Measurements from ENCODE around the gene ACOT13.
"Not testable (repeated sequence)": the region's sequence is repeated elsewhere in the genome, so short reads cannot be mapped to it uniquely, and the experiment has no call there.

Gene ACOT13

DNA sequence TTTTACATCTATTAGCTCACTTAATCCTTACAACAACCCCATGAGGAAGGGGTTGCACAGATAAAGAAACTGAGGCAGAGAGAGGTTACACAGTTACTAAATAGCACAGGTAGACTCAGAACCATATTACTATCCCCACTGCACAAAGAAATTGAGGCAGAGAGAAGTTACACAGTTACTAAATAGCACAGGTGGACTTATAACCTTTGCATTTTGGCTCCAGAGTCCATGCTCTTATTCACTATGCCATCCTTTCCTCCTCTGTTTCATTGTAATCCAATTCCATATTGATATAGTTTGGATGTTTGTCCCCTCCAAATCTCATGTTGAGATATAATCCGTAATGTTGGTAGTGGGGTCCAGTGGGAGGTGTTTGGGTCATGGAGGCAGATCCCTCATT lies 3.7 kb upstream of the ACOT13 start:
- DNase-seq: no peak

DNA sequence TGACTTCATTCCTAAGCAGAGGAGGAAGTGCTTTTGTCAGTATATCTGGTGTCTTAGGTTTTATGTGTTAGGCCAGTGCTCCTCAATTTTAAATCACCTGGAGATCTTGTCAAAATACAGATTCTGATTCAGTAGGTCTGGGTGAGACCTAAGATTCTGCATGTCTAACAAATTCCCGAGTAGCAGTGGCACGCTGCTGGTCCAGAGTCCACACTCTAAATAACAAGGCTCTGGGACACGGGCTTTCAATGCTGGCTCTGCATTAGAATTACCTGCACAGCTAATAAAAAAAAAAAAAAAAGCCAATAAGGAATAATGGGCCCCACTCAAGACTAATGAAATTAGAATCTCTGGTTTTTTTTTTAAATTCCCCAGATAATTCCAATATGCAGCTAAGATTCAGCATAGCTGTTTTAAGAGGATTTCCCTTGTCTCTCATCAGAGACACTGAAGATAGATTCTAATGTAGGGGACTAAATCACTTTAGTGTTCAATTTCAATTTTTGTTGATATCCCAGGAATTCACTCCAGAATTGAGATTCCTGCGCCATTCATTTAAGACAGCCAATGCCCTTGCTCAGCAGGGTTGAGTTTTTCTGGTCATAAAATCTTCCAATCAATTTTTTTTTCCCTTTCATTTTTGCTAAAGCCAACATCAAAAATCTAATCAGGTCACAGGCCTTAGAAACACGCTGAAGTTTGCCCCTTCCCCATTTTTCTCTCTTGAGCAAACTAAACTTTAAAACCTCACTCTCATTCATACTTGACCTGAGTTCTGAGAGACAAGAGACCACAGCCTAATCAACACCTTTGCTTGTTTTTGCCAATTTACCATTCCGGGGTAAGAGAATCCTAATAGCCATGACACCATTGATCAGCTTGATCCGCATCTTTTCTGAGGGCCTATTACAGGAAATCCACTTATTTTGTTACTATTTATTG lies 2.6 kb upstream of the ACOT13 start:
- no peak for DNase-seq

DNA sequence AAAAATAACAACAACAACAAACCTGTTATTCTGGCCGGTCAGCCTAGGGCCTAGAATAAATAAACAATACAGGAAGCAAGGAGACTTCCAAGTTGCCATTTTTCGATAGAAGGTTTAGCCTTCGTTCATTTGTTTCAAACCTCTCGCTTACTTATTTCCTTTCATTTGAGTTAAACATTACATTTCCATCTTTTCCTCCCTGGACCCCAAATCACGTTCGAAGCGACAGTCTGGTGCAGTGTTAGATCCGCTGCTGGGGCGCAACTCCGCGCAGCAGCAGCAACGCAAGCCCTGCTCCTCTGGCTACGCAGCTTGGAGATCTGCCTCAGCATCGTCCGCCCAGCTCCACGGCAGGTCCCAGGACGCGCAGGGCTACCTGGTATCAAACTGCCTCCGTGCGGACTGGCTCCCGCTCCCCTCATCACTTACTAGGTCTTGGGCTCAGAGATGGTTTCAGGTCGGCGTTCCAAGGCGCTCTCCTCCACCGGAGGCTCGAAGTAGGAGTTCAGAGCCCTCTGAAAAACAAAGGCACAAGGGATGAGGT lies 708 bp upstream of the ACOT13 start:
- DNase-seq: peak; percentile 36 to 41

DNA sequence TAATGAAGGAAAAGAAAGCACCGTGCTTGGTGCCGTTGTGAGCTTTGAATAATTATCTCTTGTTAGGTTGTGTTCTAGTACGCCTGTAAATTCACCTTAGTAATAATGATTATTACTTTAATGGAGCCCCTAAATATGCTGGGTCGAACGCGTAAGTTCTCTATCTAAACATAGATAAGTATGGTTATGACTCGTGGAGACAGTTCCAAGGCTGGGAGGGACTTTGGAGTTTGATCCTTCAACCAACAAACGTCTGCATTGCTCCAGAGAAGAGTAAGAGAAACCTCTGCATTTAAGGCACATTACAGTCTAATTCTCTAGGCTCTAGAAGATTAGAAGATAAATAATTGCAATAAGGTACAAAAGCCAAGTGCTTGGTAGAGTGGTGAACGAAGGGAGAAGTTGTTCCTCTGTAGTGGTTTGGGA lies 514 bp downstream of the ACOT13 start:
- DNase-seq: no peak

DNA sequence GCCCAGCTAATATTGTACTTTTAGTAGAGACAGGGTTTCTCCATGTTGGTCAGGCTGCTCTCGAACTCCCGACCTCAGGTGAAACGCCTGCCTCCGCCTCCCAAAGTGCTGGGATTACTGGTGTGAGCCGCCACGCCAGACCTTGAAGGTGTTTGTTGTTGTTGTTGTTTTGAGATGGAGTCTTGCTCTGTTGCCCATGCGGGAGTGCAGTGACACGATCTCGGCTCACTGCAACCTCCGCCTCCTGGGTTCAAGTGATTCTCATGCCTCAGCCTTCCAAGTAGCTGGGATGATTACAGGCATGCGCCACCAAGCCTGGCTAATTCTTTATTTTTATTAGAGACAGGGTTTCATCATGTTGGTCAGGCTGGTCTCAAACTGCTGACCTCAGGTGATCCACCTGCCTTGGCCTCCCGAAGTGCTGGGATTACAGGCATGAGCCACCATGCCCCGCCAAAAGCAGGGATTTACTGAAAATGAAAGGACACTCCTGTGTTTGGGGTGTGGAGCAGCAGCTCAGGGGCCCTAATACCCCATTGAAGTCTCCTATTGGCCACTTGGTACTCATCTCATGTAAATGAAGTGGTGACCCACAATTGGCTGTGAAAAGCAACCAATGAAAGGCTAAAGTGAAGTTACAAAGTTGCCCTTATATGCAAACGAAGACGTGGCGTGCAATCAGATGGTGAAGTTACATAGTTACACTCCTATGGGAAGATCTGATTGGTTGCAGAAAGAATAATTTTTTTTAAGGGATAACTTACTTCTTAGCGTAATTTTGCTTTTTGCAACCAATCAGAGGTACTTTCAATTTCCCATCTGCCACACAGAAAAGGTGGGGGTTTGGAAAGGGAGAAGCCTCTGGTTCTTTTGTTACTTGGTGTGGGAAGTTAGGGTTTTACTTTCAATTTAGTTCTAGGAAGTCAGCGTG lies 1.5 kb downstream of the ACOT13 start:
- not testable (repeated sequence) for DNase-seq

DNA sequence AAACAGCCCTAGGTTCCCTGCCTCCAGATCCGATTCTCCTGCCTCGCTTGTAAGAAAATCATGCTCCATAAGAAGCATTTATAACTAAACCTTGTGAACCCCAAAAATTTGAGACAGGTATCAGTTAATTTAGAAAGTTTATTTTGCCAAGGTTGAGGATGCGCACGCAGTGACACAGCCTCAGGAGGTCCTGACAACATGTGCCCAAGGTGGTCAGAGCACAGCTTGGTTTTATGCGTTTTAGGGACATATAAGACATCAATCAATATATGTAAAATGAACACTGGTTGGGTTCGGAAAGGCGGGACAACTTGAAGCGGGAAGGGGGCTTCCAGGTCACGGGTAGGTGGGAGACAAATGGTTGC lies 2.1 kb downstream of the ACOT13 start:
- no peak for DNase-seq

DNA sequence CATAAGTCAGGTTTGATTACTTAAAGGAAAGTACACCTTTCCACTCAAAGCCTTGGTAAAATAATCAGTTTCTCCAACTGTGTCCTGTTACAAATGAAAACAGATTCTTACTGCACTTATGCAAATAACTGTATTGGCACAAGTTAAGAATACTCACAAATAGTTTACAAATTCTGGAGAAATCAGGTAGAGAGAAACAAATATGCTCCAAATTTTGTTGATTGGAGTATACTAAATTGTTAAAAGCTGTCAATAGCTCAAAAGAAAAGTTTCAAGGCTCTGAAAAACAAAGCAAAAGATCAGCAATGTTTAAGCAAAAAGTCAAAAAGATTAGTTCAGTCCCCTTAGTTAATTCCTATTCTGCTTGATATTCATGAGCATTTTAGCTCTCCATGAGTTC lies 3.6 kb downstream of the ACOT13 start:
- not testable (repeated sequence) for DNase-seq

DNA sequence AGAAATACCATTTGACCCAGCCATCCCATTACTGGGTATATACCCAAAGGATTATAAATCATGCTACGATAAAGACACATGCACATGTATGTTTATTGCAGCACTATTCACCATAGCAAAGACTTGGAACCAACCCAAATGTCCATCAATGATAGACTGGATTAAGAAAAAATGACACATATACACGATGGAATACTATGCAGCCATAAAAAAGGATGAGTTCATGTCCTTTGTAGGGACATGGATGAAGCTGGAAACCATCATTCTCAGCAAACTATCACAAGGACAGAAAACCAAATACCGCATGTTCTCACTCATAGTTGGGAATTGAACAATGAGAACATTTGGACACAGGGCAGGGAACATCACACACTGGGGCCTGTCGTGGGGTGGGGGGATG lies 4.2 kb downstream of the ACOT13 start:
- DNase-seq: not testable (repeated sequence)

DNA sequence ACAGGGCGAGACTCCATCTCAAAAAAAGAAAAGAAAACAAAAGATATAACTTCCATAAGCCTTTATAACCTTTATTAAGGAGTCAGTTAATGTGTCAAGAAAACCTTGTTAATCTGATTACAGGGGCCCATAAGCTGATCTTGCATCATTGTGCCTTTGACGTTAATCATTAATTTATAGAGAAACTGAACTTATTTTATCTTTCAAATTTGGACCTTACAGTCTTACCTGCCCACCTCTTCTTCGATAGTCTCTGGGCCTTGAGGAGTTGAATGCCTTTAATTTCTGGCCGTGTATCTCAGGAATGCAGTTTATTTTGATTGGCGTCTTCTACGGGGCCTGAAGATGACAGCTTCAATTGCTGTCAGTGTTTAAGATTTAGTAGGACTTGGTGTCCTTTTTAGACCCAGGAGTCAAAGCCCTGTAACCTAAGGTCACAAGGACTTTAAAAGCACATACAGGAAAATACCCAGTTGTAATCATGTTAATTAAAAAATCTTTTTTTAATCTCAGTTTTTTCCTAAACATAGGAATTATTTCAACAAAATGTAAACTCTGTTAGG lies 5.8 kb downstream of the ACOT13 start:
- DNase-seq: no peak

DNA sequence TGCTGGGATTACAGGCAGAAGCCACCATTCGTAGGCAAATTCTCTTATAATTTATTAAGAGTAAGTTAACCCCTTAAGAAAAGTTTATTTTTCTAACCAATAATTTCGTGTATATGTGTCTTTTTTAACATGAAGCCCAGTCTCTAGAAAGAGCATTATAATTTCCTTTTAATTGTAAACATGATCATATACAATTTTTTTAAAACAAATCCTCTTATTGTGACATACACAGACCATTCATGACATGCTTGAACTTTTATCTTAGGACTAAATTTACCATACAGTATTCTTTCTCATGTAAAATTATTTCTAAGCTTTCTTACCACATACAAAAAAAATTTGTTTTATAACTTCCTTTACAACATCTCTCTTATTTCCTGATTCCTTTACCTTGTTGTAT lies 6.7 kb downstream of the ACOT13 start:
- DNase-seq: no peak

DNA sequence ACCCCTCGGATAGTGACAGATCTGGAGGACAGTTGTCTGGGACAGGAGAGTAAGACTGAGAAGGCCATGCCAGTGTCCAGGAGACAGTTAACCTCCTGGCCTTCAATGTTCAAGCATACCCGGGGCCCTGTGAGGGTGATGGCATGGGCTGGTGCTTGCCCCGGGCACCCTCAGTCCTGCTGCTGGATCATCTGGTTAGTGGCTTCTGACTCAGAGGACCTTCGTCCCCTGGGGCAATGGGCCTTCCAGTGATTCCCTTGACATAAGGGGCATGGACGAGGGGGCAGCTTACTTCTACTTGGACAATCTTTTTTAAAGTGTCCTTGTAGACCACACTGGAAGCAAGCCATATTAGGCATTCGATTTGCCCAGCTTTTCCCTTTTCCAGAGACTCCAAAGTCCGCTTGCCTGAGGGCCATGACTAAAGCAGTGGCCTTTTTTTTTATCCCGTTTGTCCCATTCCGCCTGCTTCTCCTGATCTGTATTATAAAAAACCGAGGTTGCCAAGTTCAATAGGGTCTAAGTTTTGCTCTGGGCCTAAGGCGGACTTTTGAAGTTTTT lies 12.0 kb downstream of the ACOT13 start:
- DNase-seq: not testable (repeated sequence)

DNA sequence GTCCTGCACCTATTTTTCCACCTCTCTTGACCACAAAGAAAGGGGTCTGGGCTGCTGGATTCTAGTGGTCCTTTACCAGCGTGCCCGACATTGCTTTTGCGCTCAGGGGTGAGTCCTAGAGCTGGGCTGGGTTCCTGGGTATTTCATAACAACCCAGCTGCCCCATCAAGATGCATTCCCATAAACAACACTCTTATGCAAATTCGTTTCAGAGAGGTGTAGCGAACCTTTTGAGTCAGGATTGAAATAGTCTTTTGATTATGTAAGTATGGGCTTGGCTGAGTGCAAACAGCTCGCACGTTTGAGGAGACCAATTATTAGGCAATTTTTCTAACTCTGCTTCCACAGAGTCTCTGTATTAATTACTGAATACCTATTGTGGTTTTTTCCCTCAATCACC lies 13.7 kb downstream of the ACOT13 start:
- DNase-seq: no peak

DNA sequence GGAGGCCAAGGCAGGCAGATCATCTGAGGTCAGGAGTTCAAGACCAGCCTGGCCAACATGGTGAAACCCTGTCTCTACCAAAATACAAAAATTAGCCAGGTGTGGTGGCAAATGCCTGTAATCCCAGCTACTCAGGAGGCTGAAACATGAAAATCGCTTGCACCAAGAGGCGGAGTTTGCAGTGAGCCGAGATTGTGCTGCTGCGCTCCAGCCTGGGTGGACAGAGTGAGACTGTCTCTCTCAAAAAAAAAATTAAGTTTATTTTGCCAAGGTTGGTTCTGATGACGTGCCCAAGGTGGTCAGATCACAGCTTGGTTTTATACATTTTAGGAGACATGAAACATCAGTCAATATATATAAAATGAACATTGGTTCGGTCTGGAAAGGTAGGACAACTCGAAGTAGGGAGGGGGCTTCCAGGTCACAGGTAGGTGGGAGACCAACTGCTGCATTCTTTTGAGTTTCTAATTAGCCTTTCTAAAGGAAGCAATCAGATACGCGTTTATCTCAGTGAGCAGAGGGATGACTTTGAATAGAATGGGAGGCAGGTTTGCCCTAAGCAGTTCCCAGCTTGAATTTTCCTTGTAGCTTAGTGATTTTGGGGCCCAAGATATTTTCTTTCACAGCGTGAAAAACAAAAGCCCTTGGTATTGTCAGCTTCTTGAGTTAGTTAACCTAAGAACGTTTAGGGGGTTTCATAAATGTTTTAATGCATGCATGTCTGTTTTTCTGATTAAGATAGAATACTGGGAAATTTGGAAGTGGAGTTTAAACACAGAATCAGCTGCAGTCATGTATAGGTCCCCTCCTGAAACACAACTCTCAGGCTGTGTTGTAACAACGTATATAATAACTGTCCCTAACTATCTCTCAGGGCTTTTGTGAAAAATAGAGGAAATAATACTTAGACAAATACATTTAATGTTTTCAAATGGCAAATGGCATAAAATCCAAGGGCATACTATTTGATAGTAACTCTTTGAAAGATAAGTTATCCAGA lies 16.7 kb downstream of the ACOT13 start:
- DNase-seq: no peak

DNA sequence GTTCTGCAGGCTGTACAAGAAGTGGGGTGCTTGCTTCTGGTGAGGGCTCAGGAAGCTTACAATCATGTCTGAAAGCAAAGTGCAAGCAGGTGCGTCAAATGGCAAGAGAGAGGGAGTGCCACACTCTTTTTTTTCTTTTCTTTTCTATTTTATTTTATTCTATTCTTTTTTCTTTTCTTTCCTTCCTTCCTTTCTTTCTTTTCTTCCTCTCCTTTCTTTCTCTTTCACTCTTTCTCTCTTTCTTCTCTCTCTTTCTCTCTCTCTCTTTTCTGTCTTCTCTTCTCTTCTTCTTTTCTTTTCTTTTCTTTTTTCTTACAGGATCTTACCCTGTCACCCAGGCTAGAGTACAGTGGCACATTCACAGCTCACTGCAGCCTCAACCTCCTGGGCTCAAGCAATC lies 19.5 kb downstream of the ACOT13 start:
- no peak for DNase-seq

DNA sequence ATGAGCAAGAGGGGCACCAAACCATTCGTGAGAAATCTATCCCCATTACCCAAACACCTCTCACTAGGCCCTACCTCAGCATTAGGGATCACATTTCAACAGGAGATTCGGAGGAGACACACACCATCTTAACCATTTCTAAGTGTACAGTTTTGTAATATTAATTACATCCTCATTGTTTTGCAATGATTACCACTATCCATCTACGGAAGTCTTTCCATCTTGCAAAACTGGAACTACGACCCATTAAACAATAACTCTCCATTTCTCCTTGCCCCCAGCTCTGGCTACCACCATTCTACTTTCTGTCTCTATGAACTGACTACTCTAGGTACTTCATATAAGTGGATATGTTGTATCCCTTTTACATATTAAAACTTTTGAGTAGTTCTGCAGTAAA lies 20.1 kb downstream of the ACOT13 start:
- no peak for DNase-seq

DNA sequence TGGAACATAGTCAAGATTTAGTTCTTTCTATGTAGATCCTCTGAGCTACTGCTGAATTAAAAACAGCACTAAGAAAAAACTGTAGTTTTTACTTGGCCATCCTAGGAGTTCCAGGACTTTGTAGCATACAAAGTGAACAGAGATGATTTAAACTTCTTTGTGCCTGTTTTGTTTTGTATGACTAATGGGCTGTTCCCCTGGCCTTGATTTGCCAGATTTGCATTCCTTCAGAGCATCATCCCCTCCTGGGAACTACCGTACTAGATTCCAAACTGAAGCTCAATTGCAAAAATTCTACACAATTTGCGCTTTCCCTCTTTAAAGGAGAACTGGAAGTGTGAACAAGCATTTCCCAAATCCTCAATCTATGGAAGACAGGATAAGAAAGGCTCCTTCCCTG lies 23.1 kb downstream of the ACOT13 start:
- DNase-seq: no peak

DNA sequence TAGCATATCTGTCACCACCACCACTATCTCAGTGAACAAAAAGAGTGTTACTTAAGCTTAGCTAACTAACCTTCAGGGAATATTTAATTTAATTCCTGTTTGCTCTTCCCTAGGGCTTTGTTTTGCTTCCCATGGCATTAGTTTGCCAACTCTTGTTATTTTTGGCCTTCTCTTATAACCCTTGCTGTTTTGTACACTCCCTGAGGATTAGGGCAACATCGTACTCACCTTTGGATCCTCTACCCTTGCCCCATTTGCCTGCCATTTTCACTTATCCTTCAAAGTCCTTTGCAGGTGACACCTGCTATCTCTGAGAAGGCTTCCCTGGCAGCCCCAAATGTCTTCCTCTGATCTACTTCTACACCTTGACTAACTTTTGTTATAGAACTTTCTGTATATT lies 23.7 kb downstream of the ACOT13 start:
- DNase-seq: no peak

DNA sequence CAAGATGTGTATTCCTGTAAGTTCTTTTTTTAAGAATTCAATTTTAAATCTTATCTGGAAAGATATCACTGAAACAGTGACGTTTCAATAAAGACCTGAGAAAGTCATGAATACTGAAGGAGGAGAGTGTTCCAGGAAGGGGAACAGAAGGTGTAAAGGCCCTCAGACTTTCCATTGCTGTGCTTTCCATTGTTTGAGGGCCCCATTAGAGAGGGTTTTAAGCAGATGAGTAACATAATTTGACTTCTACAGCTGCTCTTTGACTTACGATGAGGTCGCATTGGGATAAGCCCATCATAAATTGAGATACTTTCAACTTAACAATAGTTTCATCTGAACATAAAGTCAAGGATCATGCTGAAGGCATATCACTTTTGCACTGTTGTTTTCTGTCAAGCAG lies 24.7 kb downstream of the ACOT13 start:
- DNase-seq: no peak

DNA sequence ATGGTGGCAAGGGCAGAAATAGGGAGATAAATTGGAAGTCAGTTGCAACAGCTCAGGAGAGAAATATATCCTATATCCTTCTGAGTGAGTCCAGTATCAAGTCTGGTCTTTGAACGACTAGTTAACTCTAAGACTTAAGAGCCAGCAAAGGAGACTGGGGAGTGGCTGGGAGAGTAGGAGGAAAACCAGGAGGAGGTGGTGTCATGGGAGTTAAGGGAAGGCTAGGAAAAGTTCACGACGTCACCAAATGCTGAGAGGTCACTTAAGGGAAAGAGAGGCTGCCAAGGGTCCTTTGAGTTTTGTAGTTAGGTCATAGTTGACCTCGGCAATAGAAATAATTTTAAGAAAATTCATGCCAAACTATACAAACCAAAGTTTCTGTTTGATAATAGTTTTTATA lies 25.1 kb downstream of the ACOT13 start:
- no peak for DNase-seq

DNA sequence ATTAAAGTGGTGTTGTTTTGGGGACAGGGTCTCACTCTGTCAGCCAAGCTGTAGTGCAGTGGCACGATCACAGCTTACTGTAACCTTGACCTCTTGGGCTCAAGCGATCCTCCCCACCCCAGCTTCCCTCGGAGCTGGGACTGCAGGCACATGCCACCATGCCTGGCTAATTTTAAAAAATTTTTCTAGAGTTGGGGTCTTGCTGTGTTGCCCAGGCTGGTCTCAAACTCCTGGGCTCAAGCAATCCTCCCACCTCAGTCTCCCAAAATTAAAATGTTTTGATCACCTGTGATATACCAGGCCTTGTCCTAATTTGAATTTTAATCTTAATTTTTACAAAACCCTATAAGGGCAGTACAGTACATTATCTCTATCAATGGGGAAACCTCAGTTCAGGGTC lies 25.5 kb downstream of the ACOT13 start:
- no peak for DNase-seq

DNA sequence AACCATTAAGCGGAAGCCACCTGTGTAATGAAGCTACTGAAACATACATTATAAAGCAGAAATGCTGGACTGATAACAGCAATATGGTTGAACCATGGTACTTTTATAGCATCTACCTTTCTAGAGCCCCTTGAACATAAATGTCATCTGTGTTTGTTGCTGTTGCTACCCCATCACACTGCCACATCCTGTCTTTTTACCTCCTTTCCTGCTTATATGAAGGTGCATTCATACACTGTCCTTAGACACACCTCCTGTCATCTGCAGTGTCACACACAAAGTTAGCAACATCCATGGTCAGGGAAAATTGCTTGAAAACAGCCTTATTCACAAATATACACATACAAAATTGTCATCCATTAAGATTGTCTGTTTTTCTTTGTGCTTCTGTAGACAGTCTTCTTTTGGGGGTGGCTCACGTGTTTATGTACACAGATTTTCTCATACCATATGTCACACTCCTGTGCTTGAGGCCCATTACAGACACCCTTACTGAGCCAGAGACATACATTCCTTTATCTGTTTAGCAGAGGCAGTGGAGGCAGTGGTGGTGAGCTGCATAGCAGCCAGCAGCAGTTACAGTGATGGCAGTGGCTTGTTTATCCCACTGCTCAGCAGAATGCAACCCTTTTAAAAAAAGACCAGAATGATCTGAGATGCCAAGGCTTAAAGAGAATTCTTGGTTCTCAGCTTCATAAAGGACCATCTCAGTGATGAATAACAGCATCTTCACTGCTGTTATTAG lies 26.1 kb downstream of the ACOT13 start:
- no peak for DNase-seq
